Right atrium auricular region (tissue), 2 donors: ENCODE results near the gene PPP1R27. TPM values are rescaled to one million over a fixed set of nuclear protein-coding genes. Genes with fewer than 3 reads are reported as not detected.

Experiments
- DNase-seq: peaks from one replicate; pipeline ENCODE4 v3.0.0-alpha.2; 2019; ENCODE audit warnings: low spot score
- H3K27ac ChIP-seq, 2 donors: fragments of 200-600 bp; sonication (generic); 1 replicate in 1 of 2; 2 replicates in 1 of 2; pipeline ENCODE4 v1.5.1; 2016 to 2019
- H3K27me3 ChIP-seq, 2 donors: fragments of 200-600 bp; sonication (generic); one replicate each; pipeline versions ENCODE4 v1.5.1 to v1.6.0; 2017 to 2019
- H3K36me3 ChIP-seq: fragments of 200-600 bp; sonication (generic); one replicate; pipeline ENCODE4 v1.5.1; 2016
- H3K4me1 ChIP-seq, 2 donors: fragments of 200-600 bp; sonication (generic); one replicate each; pipeline versions ENCODE4 v1.5.1 to v1.6.0; 2017 to 2019
- H3K4me3 ChIP-seq, 2 donors: fragments of 200-600 bp; sonication (generic); 1 replicate in 1 of 2; 2 replicates in 1 of 2; pipeline ENCODE4 v1.5.1; 2017 to 2019; ENCODE audit warnings: mild to moderate bottlenecking in 1 of 2, moderate library complexity in 1 of 2
- H3K9me3 ChIP-seq, 2 donors: fragments of 200-600 bp; sonication (generic); one replicate each; pipeline ENCODE4 v1.5.1; 2019
- total RNA-seq, 2 donors: library from RNA; depleted of rRNA; stranded (reverse); fragments of >200 nt; gene quantifications; one replicate each; pipeline ENCODE4 v1.1.0, GENCODE V29; 2016
- TF ChIP-seq, protein P1 (sequence below), 2 donors: fragments of 200-600 bp; sonication (generic); IDR thresholded peaks; one replicate each; pipeline ENCODE4 v1.5.1; 2019; ENCODE audit warnings: antibody characterized with exemption in 2 of 2

PPP1R27 gene
- total RNA-seq, 2 donors from 2014 or later = not detected

DNA sequence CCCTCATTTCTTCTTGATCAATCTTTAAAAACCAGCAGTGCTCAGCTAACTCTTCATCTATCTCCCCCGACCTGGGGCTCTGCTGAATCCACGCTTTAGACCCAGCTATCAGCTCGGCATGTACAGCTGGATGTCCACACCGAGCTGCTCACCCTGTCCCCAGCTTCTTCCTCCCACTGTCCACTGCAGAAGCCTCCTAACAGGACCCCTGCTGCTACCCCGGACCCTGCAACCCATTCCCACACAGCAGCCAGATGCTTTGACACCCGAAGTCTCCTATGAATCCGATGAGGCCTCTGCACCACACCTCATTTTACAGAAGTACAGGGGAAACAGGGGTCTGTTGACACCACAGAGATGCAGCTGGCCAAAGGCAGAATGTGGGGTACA is 17.1 kb downstream of the PPP1R27 start:
- Histone ChIP-seq H3K27ac (no peak overlapping the region), H3K36me3 (no peaks in the 10 kb centered on the region), H3K4me1 (peaks cover 0 to 17% of the 10 kb centered on the region in 2 donors), H3K4me3 (no peak overlapping the region), H3K9me3 (no peaks in the 10 kb centered on the region), H3K27me3 (no peaks in the 10 kb centered on the region)
- DNase-seq = no peak
- TF ChIP-seq, protein P1, sequence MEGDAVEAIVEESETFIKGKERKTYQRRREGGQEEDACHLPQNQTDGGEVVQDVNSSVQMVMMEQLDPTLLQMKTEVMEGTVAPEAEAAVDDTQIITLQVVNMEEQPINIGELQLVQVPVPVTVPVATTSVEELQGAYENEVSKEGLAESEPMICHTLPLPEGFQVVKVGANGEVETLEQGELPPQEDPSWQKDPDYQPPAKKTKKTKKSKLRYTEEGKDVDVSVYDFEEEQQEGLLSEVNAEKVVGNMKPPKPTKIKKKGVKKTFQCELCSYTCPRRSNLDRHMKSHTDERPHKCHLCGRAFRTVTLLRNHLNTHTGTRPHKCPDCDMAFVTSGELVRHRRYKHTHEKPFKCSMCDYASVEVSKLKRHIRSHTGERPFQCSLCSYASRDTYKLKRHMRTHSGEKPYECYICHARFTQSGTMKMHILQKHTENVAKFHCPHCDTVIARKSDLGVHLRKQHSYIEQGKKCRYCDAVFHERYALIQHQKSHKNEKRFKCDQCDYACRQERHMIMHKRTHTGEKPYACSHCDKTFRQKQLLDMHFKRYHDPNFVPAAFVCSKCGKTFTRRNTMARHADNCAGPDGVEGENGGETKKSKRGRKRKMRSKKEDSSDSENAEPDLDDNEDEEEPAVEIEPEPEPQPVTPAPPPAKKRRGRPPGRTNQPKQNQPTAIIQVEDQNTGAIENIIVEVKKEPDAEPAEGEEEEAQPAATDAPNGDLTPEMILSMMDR (IDR thresholded peaks at IDR 0.05) = no peak

GRCh38 chr17:81815646-81815986 is 19.2 kb downstream of the PPP1R27 start:
- H3K4me3 ChIP-seq = no peak overlapping the region
- no peaks in the 10 kb centered on the region for H3K36me3 ChIP-seq
- no peaks in the 10 kb centered on the region for H3K9me3 ChIP-seq
- no peak for DNase-seq
- TF ChIP-seq, protein P1 (IDR thresholded peaks at IDR 0.05) = no peak
- H3K27me3 ChIP-seq = no peaks in the 10 kb centered on the region
- no peaks in the 10 kb centered on the region for H3K4me1 ChIP-seq
- H3K27ac ChIP-seq = no peak overlapping the region

- TF ChIP-seq, protein P1 (IDR thresholded peaks at IDR 0.05) = no peak
- Histone ChIP-seq H3K4me1 (no peaks in the 10 kb centered on the region), H3K9me3 (no peaks in the 10 kb centered on the region), H3K27me3 (no peaks in the 10 kb centered on the region), H3K36me3 (no peaks in the 10 kb centered on the region), H3K27ac (no peak overlapping the region), H3K4me3 (no peak overlapping the region)
- DNase-seq = no peak
Observed at GRCh38 chr17:81814748-81815645, 19.9 kb downstream of the PPP1R27 start.

DNA sequence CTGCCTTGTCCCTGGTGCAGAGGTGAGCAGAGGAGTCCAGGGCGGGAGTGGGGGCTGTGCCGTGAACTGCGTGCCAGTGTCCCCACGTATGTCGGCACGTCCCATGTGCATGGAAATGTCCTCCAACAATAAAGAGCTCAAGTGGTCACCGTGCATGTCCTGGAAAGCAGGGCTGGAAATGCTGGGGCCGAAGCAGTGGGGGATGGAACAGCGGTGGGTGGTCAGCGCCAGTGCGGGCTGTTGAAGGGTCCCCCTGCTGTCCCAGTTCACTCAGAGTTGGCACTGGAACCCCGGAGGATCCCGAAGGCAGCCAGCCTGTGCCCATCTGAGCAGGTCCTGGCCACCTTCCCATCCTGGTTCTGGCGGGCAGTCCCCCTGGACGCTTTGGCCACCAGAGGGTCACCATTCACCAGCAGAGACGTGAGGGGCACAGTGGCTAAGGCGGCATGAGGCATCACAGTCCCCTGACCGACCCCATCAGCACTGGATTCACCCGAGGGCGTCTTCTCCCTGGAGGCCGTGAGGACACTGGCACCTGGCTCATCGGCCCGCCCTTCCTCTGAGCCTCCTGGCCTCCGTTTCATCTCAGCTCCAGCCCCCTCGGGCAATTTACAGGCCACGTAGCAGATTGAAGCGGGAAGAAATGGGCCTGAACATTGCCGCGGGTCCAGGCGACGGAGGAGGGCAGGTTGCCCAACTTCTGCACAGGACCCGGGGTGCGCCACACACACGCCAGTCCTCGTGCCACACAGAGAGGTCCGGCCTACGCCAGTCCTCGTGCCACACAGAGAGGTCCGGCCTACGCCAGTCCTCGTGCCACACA is 20.8 kb downstream of the PPP1R27 start:
- H3K4me1 ChIP-seq = no peaks in the 10 kb centered on the region
- no peak overlapping the region for H3K27ac ChIP-seq
- H3K9me3 ChIP-seq = no peaks in the 10 kb centered on the region
- H3K27me3 ChIP-seq = no peaks in the 10 kb centered on the region
- H3K4me3 ChIP-seq = no peak overlapping the region
- no peaks in the 10 kb centered on the region for H3K36me3 ChIP-seq
- TF ChIP-seq, protein P1 (IDR thresholded peaks at IDR 0.05) = no peak
- DNase-seq = no peak

- H3K27me3 ChIP-seq = no peaks in the 10 kb centered on the region
- DNase-seq = no peak
- TF ChIP-seq, protein P1 (IDR thresholded peaks at IDR 0.05) = no peak
Observed at GRCh38 chr17:81813371-81813684, 21.5 kb downstream of the PPP1R27 start.

More at GRCh38 chr17:81813371-81813684, 21.5 kb downstream of the PPP1R27 start:
- H3K9me3 ChIP-seq = no peaks in the 10 kb centered on the region
- no peak overlapping the region for H3K4me3 ChIP-seq
- no peaks in the 10 kb centered on the region for H3K4me1 ChIP-seq
- H3K27ac ChIP-seq = no peak overlapping the region
- H3K36me3 ChIP-seq = no peaks in the 10 kb centered on the region
